BJ (cell line): ENCODE data around the gene MAN2A2. TPM values are rescaled to one million over a fixed set of nuclear protein-coding genes. Genes with fewer than 3 reads are reported as not detected.
"Not testable (repeated sequence)": the region's sequence is repeated elsewhere in the genome, so short reads cannot be mapped to it uniquely, and the experiment has no call there.

Experiments used
- CTCF ChIA-PET: fragments of 350-600 bp; formaldehyde crosslinking; extraction: SDS; loops from one replicate; lab custom pipeline; 2021; ENCODE audit warnings: antibody characterized with exemption, inconsistent platforms; lab: Yijun Ruan, JAX
- POLR2A ChIA-PET: fragments of 300-600 bp; sonication (Branson Sonifier 250); formaldehyde crosslinking; extraction: SDS; loops from one replicate; lab custom pipeline; 2021; ENCODE audit warnings: antibody characterized with exemption; lab: Charles Lee
- DNase-seq: peaks from one replicate; pipeline ENCODE4 v3.0.0-alpha.2; 2011; ENCODE audit warnings: low read depth
- H3K27me3 ChIP-seq: 2 replicates; pipeline ENCODE4 v1.6.0; 2011; ENCODE audit warnings: low read length; ENCODE audit not compliant: control insufficient read depth, insufficient read depth
- H3K36me3 ChIP-seq: 2 replicates; pipeline ENCODE4 v1.5.1; 2011; ENCODE audit warnings: low read length; ENCODE audit not compliant: control insufficient read depth, insufficient read depth
- H3K4me3 ChIP-seq: 2 replicates; pipeline ENCODE4 v1.5.1; 2011; ENCODE audit warnings: low read depth, mild to moderate bottlenecking, control low read depth, low read length
- CTCF ChIP-seq: IDR thresholded peaks from 2 replicates; pipeline ENCODE4 v1.5.1; 2011; ENCODE audit warnings: low read depth, mild to moderate bottlenecking, control low read depth, inconsistent platforms, low read length, moderate library complexity; ENCODE audit not compliant: insufficient read depth
- polyA plus RNA-seq: library from polyadenylated mRNA; depleted of rRNA; stranded (reverse); fragments of >200 nt; gene quantifications from 2 replicates; pipeline ENCODE4 v1.2.3, GENCODE V29; 2011

The MAN2A2 gene
- polyA plus RNA-seq, 1 experiment = 40.4 TPM

DNA sequence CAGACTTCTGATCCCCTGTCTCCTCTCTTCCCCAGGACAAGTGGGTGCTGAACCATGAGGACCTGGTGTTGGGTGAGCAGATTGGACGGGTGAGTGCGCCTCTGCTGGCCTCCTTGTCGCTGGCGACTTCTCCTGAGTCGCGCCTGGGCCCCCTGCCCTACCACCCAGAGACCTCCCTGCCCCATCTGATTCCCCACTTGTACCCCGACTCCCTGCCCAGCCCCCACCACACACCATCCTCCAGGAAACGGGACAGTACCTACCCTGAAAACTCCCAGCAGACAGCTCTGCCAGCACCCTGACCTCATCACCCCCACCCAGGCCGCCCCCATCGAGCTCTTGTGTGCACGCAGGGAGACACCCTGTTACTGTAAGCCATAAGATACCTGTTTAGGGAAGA lies 11.1 kb upstream of the MAN2A2 start:
- H3K36me3 ChIP-seq = peaks cover 22% of the 10 kb centered on the region
- no peak overlapping the region for H3K4me3 ChIP-seq
- ChIA-PET POLR2A (no interaction called here), CTCF (interaction anchor here (1.5 kb wide), 1 partner anchor 10 kb away, joined by 5 read pairs; no protein-coding TSS in a partner anchor)
- TF ChIP-seq CTCF = no peak
- H3K27me3 ChIP-seq = no peaks in the 10 kb centered on the region
- no peak for DNase-seq

DNA sequence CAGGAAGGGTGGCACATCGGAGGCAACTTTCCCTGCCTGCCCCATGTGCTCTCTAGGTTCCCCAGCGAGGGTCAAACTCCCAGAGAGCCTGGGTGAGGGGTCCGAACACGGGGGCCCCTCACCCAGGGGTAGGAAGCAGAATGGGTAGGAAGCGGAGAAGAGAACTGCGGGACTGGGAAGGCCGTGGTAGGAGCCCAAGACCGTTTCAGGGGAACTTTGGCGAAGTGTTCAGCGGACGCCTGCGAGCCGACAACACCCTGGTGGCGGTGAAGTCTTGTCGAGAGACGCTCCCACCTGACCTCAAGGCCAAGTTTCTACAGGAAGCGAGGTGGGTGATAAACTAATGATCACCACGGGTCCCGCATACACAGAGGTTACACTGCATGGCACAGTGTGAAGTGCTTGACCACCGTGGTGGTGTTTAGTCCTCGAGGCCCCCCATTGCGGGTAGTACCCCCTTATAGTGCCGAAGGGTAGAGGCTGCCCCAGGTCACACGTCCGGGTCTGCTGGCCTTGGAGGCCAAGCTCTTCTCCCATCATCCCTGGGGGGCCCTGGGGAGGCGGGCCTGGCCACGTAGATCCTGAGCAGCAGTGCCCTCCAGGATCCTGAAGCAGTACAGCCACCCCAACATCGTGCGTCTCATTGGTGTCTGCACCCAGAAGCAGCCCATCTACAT lies 10.5 kb upstream of the MAN2A2 start:
- Histone ChIP-seq H3K27me3 (no peaks in the 10 kb centered on the region), H3K4me3 (no peak overlapping the region), H3K36me3 (peaks cover 22% of the 10 kb centered on the region)
- TF ChIP-seq CTCF = no peak
- ChIA-PET CTCF (interaction anchor here (1.5 kb wide), 1 partner anchor 9 kb away, joined by 5 read pairs; no protein-coding TSS in a partner anchor), POLR2A (no interaction called here)
- no peak for DNase-seq

GRCh38 chr15:90893175-90894090 lies 9.7 kb upstream of the MAN2A2 start:
- Histone ChIP-seq H3K36me3 (peaks cover 22% of the 10 kb centered on the region), H3K4me3 (no peak overlapping the region), H3K27me3 (no peaks in the 10 kb centered on the region)
- ChIA-PET POLR2A (no interaction called here), CTCF (interaction anchor here (0.6 to 9.7 kb wide), 3 partner anchors 8 to 245 kb away, joined by 3 to 73 read pairs (median 5); partner anchors contain the start of gene FES)
- no peak for DNase-seq
- no peak for TF ChIP-seq CTCF

DNA sequence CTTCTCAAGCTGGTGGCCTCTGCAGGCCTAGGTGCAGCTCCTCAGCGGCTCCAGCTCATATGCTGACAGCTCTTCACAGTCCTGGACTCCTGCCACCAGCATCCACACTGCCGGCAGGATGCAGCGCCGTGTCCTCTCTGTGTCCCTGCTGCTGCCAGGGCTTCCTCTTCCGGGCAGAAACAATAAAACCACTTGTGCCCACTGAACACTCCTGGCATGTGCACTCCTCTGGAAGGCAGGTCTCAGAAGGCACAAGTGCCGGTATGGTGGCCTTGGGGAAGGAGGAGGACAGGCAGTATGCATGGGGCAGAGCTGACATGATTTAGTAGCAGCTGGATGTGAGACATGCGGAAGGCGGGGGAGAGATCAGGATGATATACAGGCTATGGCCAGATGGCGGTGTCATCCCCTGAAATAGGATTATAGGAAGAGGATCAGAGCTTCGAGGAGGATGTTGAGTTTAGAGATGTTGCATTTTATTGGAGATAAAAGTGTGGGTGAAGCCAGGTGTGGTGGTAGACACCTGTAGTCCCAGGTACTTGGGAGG lies 7.5 kb upstream of the MAN2A2 start:
- POLR2A ChIA-PET = no interaction called here
- CTCF ChIA-PET = interaction anchor here (9.7 kb wide), 1 partner anchor 10 kb away, joined by 73 read pairs; the partner anchor contains the start of gene FES
- Histone ChIP-seq H3K36me3 (peaks cover 18% of the 10 kb centered on the region), H3K27me3 (no peaks in the 10 kb centered on the region), H3K4me3 (no peak overlapping the region)
- DNase-seq = no peak
- TF ChIP-seq CTCF = 0 out of 2 replicates have a peak, but pooled peaks have one; percentile 7

DNA sequence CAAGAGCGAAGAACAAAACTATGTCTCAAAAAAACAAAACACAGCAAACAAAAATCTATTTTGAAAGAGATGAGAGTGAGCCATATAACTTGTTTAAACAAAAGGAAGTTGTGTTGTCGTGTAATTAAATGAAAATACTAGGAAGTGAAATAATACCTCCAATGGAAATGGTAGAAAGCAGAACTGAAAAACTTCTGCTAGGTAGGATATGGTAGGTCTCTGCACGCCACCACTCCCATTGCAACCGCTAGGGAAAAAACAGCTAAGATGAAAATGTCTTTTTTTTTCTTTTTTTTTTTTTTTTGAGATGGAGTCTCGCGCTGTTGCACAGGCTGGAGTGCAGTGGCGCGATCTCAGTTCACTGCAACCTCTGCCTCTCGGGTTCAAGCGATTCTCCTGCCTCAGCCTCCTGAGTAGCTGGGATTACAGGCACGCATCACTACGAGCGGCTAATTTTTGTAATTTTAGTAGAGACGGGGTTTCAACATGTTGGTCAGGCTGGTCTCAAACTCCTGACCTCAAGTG lies 5.9 kb upstream of the MAN2A2 start:
- POLR2A ChIA-PET, H3K36me3 ChIP-seq, H3K27me3 ChIP-seq, DNase-seq, H3K4me3 ChIP-seq: not testable (repeated sequence)
- CTCF ChIA-PET = interaction anchor here (0.6 to 9.7 kb wide), 3 partner anchors 12 to 533 kb away, joined by 3 to 73 read pairs (median 5); partner anchors contain the start of genes FES and HDDC3
